Body of pancreas (tissue), 4 donors: Measurements from ENCODE around the gene RFT1. TPM values are rescaled to one million over a fixed set of nuclear protein-coding genes. Genes with fewer than 3 reads are reported as not detected.
A peak's percentile ranks its signal among the peaks of the same experiment; 100 is the strongest.

Experiments used
- ATAC-seq: fragments of 150-250 bp; one replicate; pipeline ENCODE4 v1.9.1; 2016
- DNase-seq, 4 donors: peaks; one replicate each; pipeline ENCODE4 v3.0.0-alpha.2; 2019
- H3K27ac ChIP-seq, 4 donors: fragments of 200-600 bp; sonication (generic); 1 replicate in 3 of 4; 2 replicates in 1 of 4; pipeline versions ENCODE4 v1.5.1 to v1.6.1; 2016 to 2019; ENCODE audit warnings: mild to moderate bottlenecking in 1 of 4, mixed read lengths in 1 of 4, moderate library complexity in 1 of 4
- H3K27me3 ChIP-seq, 2 donors: fragments of 200-600 bp; sonication (generic); one replicate each; pipeline ENCODE4 v1.6.0; 2016; ENCODE audit warnings: mild to moderate bottlenecking in 1 of 2
- H3K36me3 ChIP-seq, 2 donors: fragments of 200-600 bp; sonication (generic); replicated peaks in 1 of 2; 2 replicates each; pipeline ENCODE4 v1.5.1; 2016; ENCODE audit warnings: low read depth in 2 of 2; ENCODE audit not compliant: insufficient read depth in 1 of 2
- H3K4me1 ChIP-seq: fragments of 200-600 bp; sonication (generic); one replicate; pipeline ENCODE4 v1.6.0; 2016
- H3K4me3 ChIP-seq, 2 donors: fragments of 200-600 bp; sonication (generic); 1 replicate in 1 of 2; 2 replicates in 1 of 2; pipeline ENCODE4 v1.5.1; 2016 to 2019
- H3K9me3 ChIP-seq, 3 donors: fragments of 200-600 bp; sonication (generic); 1 replicate in 2 of 3; 2 replicates in 1 of 3; pipeline ENCODE4 v1.5.1; 2016
- CTCF ChIP-seq, 7 experiments: fragments of 450-650 bp in 4 of 7; fragments of 200-600 bp in 3 of 7; sonication (generic) in 3 of 7; IDR thresholded peaks; one replicate each; pipeline ENCODE4 v1.5.1; 2016 to 2019; ENCODE audit warnings: antibody characterized with exemption in 7 of 7
- POLR2A ChIP-seq, 3 donors: fragments of 450-650 bp; IDR thresholded peaks; one replicate each; pipeline ENCODE4 v1.6.1; 2016; ENCODE audit warnings: antibody characterized with exemption in 3 of 3, mild to moderate bottlenecking in 2 of 3
- WGBS, 2 donors: methylation state at CpG; one replicate each; pipeline ENCODE4 v1.1.5; 2017; 5-methylcytosine and 5-hydroxymethylcytosine counted together
- intact Hi-C: fragments of 100-400 bp; cut with DNase I; formaldehyde crosslinking; loops from one replicate; pipeline ENCODE4 v1.15.1; 2023
- total RNA-seq, 2 donors: library from RNA; depleted of rRNA; stranded (reverse); fragments of >200 nt; gene quantifications; one replicate each; pipeline ENCODE4 v1.1.0, GENCODE V29; 2016

Gene RFT1
- total RNA-seq, 2 donors from 2014 or later = 10.6 to 19.8 TPM

- H3K4me3 ChIP-seq = no peak overlapping the region
- H3K27me3 ChIP-seq = no peaks in the 10 kb centered on the region
- H3K36me3 ChIP-seq = no peaks in the 10 kb centered on the region
- H3K4me1 ChIP-seq = peaks cover 91% of the 10 kb centered on the region
- ATAC-seq = no peak
- WGBS, 2 donors = 13 to 21% methylated on average over 5 to 36 of the region's 36 CpGs
- peak overlapping the region; percentile 90 to 97 (median 95) for H3K27ac ChIP-seq
- peak in 2 of 4 donors; percentile 42 to 56 for DNase-seq
- H3K9me3 ChIP-seq = no peaks in the 10 kb centered on the region
- intact Hi-C loops = no loop called here
- TF ChIP-seq CTCF (IDR thresholded peaks at IDR 0.05) (no peak), POLR2A (IDR thresholded peaks at IDR 0.05) (peak in 2 of 3 donors; percentile 32 to 43)
These were observed 26.2 kb upstream of the RFT1 start for GRCh38 chr3:53156368-53156834.

- Histone ChIP-seq H3K4me3 (no peak overlapping the region), H3K27me3 (no peaks in the 10 kb centered on the region), H3K36me3 (no peaks in the 10 kb centered on the region), H3K4me1 (peaks cover 97% of the 10 kb centered on the region), H3K27ac (peak overlapping the region; percentile 74 to 97 (median 88)), H3K9me3 (no peaks in the 10 kb centered on the region)
- TF ChIP-seq CTCF (IDR thresholded peaks at IDR 0.05) (no peak), POLR2A (IDR thresholded peaks at IDR 0.05) (no peak)
- ATAC-seq = peak; percentile 70
- 25 to 35% methylated on average over 5 to 6 of the region's 6 CpGs for WGBS, 2 donors
- intact Hi-C loops = no loop called here
- DNase-seq = peak; percentile 92 to 96 (median 95)
These were observed 25.5 kb upstream of the RFT1 start for GRCh38 chr3:53155760-53156159.

GRCh38 chr3:53154881-53155285 lies 24.6 kb upstream of the RFT1 start:
- Histone ChIP-seq H3K9me3 (no peaks in the 10 kb centered on the region), H3K27me3 (no peaks in the 10 kb centered on the region), H3K4me3 (no peak overlapping the region), H3K4me1 (peaks cover 99% of the 10 kb centered on the region), H3K36me3 (no peaks in the 10 kb centered on the region), H3K27ac (peak overlapping the region; percentile 74 to 97 (median 88))
- ATAC-seq = no peak
- TF ChIP-seq CTCF (IDR thresholded peaks at IDR 0.05) = no peak
- TF ChIP-seq POLR2A (IDR thresholded peaks at IDR 0.05) = no peak
- WGBS, 2 donors = 30% methylated on average over 4 of the region's 4 CpGs; no CpG with 5 or more reads in 1 of the 2 donors
- DNase-seq = peak in 3 of 4 donors; percentile 29 to 53 (median 41)
- intact Hi-C loops = no loop called here

- H3K9me3 ChIP-seq = no peaks in the 10 kb centered on the region
- ATAC-seq (no peak), DNase-seq (no peak)
- TF ChIP-seq CTCF (IDR thresholded peaks at IDR 0.05) = no peak
- TF ChIP-seq POLR2A (IDR thresholded peaks at IDR 0.05) = no peak
- peak overlapping the region in 3 of 4 donors; percentile 74 to 96 (median 79) for H3K27ac ChIP-seq
- WGBS, 2 donors = 57 to 79% methylated on average over 5 to 6 of the region's 6 CpGs
- H3K4me3 ChIP-seq = no peak overlapping the region
- peaks cover 99% of the 10 kb centered on the region for H3K4me1 ChIP-seq
- no peaks in the 10 kb centered on the region for H3K27me3 ChIP-seq
- H3K36me3 ChIP-seq = no peaks in the 10 kb centered on the region
- intact Hi-C loops = no loop called here
These were observed 23.7 kb upstream of the RFT1 start for GRCh38 chr3:53153980-53154379.

GRCh38 chr3:53153264-53153823 lies 23.1 kb upstream of the RFT1 start:
- H3K4me3 ChIP-seq = no peak overlapping the region
- peak overlapping the region in 1 of 4 donors; percentile 96 for H3K27ac ChIP-seq
- H3K27me3 ChIP-seq = no peaks in the 10 kb centered on the region
- H3K9me3 ChIP-seq = no peaks in the 10 kb centered on the region
- intact Hi-C loops = no loop called here
- DNase-seq (no peak), ATAC-seq (no peak)
- TF ChIP-seq POLR2A (IDR thresholded peaks at IDR 0.05) (no peak), CTCF (IDR thresholded peaks at IDR 0.05) (no peak)
- H3K36me3 ChIP-seq = no peaks in the 10 kb centered on the region
- H3K4me1 ChIP-seq = peaks cover 95% of the 10 kb centered on the region
- 56 to 70% methylated on average over 3 of the region's 3 CpGs for WGBS, 2 donors
